ENCODE measurements around the gene COQ5. TPM values are rescaled to one million over a fixed set of nuclear protein-coding genes. Genes with fewer than 3 reads are reported as not detected.

Gene COQ5
- total and polyA plus RNA-seq, 9 donors: 20.7 to 34.0 (median 22.7) TPM

GRCh38 chr12:120481022-120481767, 47.8 kb downstream of the COQ5 start:
- no peaks in the 10 kb centered on the region for H3K4me1 ChIP-seq (ENCODE audit: insufficient read depth)
- no peak for TF ChIP-seq POLR2A (IDR thresholded peaks at IDR 0.05)
- no peak for TF ChIP-seq EP300 (IDR thresholded peaks at IDR 0.05)
- TF ChIP-seq CTCF (IDR thresholded peaks at IDR 0.05): no peak
- intact Hi-C loops (cut with DNase I): no loop called here
- DNase-seq: no peak
- H3K27me3 ChIP-seq: no peaks in the 10 kb centered on the region
- no peak overlapping the region for H3K27ac ChIP-seq
- H3K4me3 ChIP-seq: no peak overlapping the region
- WGBS, 3 donors: 95 to 97% (median 97%) methylated on average over 9 of the region's 9 CpGs
- no peaks in the 10 kb centered on the region for H3K36me3 ChIP-seq
- no peaks in the 10 kb centered on the region for H3K9me3 ChIP-seq

- no peak for TF ChIP-seq EP300 (IDR thresholded peaks at IDR 0.05)
- Histone ChIP-seq H3K27me3 (no peaks in the 10 kb centered on the region), H3K36me3 (no peaks in the 10 kb centered on the region), H3K4me1 (ENCODE audit: insufficient read depth) (no peaks in the 10 kb centered on the region), H3K27ac (no peak overlapping the region), H3K9me3 (no peaks in the 10 kb centered on the region), H3K4me3 (no peak overlapping the region)
- 48 to 64% (median 52%) methylated on average over 1 of the region's 1 CpG for WGBS, 3 donors
- DNase-seq: no peak
- intact Hi-C loops (cut with DNase I): no loop called here
Measured at GRCh38 chr12:120480211-120480610, 48.7 kb downstream of the COQ5 start.

GRCh38 chr12:120479458-120479857, 49.5 kb downstream of the COQ5 start:
- no peaks in the 10 kb centered on the region for H3K36me3 ChIP-seq
- intact Hi-C loops (cut with DNase I): no loop called here
- no peak for TF ChIP-seq POLR2A (IDR thresholded peaks at IDR 0.05)
- TF ChIP-seq EP300 (IDR thresholded peaks at IDR 0.05): no peak
- TF ChIP-seq CTCF (IDR thresholded peaks at IDR 0.05): no peak
- DNase-seq: no peak
- WGBS, 3 donors: 97 to 100% (median 98%) methylated on average over 1 of the region's 1 CpG
- H3K9me3 ChIP-seq: no peaks in the 10 kb centered on the region
- no peaks in the 10 kb centered on the region for H3K27me3 ChIP-seq
- H3K27ac ChIP-seq: no peak overlapping the region
- no peak overlapping the region for H3K4me3 ChIP-seq
- H3K4me1 ChIP-seq (ENCODE audit: insufficient read depth): no peaks in the 10 kb centered on the region

GRCh38 chr12:120475643-120476042, 53.3 kb downstream of the COQ5 start:
- Histone ChIP-seq H3K9me3 (no peaks in the 10 kb centered on the region), H3K27ac (no peak overlapping the region), H3K4me3 (no peak overlapping the region), H3K27me3 (no peaks in the 10 kb centered on the region), H3K4me1 (ENCODE audit: insufficient read depth) (peaks cover 2% of the 10 kb centered on the region), H3K36me3 (no peaks in the 10 kb centered on the region)
- 58 to 94% (median 81%) methylated on average over 1 of the region's 1 CpG for WGBS, 3 donors
- intact Hi-C loops (cut with DNase I): no loop called here
- no peak for TF ChIP-seq EP300 (IDR thresholded peaks at IDR 0.05)
- no peak for TF ChIP-seq POLR2A (IDR thresholded peaks at IDR 0.05)
- TF ChIP-seq CTCF (IDR thresholded peaks at IDR 0.05): no peak
- DNase-seq: no peak

GRCh38 chr12:120474616-120474960, 54.4 kb downstream of the COQ5 start:
- peaks cover 5% of the 10 kb centered on the region for H3K4me1 ChIP-seq (ENCODE audit: insufficient read depth)
- WGBS, 3 donors: 0 to 5% (median 4%) methylated on average over 2 of the region's 2 CpGs
- H3K36me3 ChIP-seq: no peaks in the 10 kb centered on the region
- no peaks in the 10 kb centered on the region for H3K9me3 ChIP-seq
- no peak overlapping the region for H3K27ac ChIP-seq
- no peak overlapping the region for H3K4me3 ChIP-seq
- no peak for TF ChIP-seq CTCF (IDR thresholded peaks at IDR 0.05)
- no peak for TF ChIP-seq EP300 (IDR thresholded peaks at IDR 0.05)
- no peak for TF ChIP-seq POLR2A (IDR thresholded peaks at IDR 0.05)
- no peaks in the 10 kb centered on the region for H3K27me3 ChIP-seq
- DNase-seq: peak in 1 of 5 donors; percentile 28
- intact Hi-C loops (cut with DNase I): no loop called here
